PFSK-1 (cell line): ENCODE results near the gene PRDX4.

ENCODE experiments used
- FOXP2 ChIP-seq: optimal IDR thresholded peaks from 2 replicates; pipeline ENCODE3; 2011; ENCODE audit warnings: borderline replicate concordance, control low read depth, inconsistent platforms; ENCODE audit not compliant: insufficient read depth; ENCODE audit errors: extremely low read length, extremely low read depth
- POLR2AphosphoS5 ChIP-seq: IDR thresholded peaks from 2 replicates; pipeline ENCODE4 v1.6.1; 2012; ENCODE audit warnings: low read depth, mild to moderate bottlenecking, control low read depth, low read length, moderate library complexity
- REST ChIP-seq, 2 experiments: IDR thresholded peaks; 2 replicates each; pipeline versions ENCODE4 v1.6.1 to v1.8.0; 2011 to 2012; ENCODE audit warnings: low read depth in 2 of 2, low read length in 2 of 2, control low read depth in 1 of 2, inconsistent platforms in 1 of 2, mild to moderate bottlenecking in 1 of 2, moderate library complexity in 1 of 2; ENCODE audit not compliant: insufficient read depth in 1 of 2
- SIN3A ChIP-seq: IDR thresholded peaks from 2 replicates; pipeline ENCODE4 v1.6.1; 2012; ENCODE audit warnings: mild to moderate bottlenecking, low read length, moderate library complexity, borderline replicate concordance; ENCODE audit not compliant: insufficient read depth
- TAF1 ChIP-seq: IDR thresholded peaks from 2 replicates; pipeline ENCODE4 v1.6.1; 2012; ENCODE audit warnings: low read length, control low read depth, borderline replicate concordance; ENCODE audit not compliant: insufficient read depth

PRDX4 gene

GRCh38 chrX:23644744-23645143 is 22.5 kb upstream of the PRDX4 start:
- TF ChIP-seq TAF1: no peak
- TF ChIP-seq SIN3A: no peak
- no peak for TF ChIP-seq FOXP2
- TF ChIP-seq POLR2AphosphoS5: no peak
- no peak for TF ChIP-seq REST (IDR thresholded peaks at IDR 0.05; ENCODE audit: insufficient read depth in 1 of 2, low read depth in 2 of 2, low read length in 2 of 2)

- no peak for TF ChIP-seq POLR2AphosphoS5
- no peak for TF ChIP-seq REST (IDR thresholded peaks at IDR 0.05; ENCODE audit: insufficient read depth in 1 of 2, low read depth in 2 of 2, low read length in 2 of 2)
- no peak for TF ChIP-seq TAF1
- no peak for TF ChIP-seq SIN3A
- no peak for TF ChIP-seq FOXP2
Observed at GRCh38 chrX:23656091-23656490, 11.2 kb upstream of the PRDX4 start.

GRCh38 chrX:23656684-23657083 is 10.6 kb upstream of the PRDX4 start:
- TF ChIP-seq REST (IDR thresholded peaks at IDR 0.05; ENCODE audit: insufficient read depth in 1 of 2, low read depth in 2 of 2, low read length in 2 of 2) (no peak), FOXP2 (no peak), TAF1 (no peak), SIN3A (no peak), POLR2AphosphoS5 (no peak)

GRCh38 chrX:23659339-23659738 is 8.0 kb upstream of the PRDX4 start:
- no peak for TF ChIP-seq FOXP2
- no peak for TF ChIP-seq TAF1
- TF ChIP-seq REST (IDR thresholded peaks at IDR 0.05; ENCODE audit: insufficient read depth in 1 of 2, low read depth in 2 of 2, low read length in 2 of 2): no peak
- TF ChIP-seq SIN3A: no peak
- no peak for TF ChIP-seq POLR2AphosphoS5

GRCh38 chrX:23660766-23661132 is 6.5 kb upstream of the PRDX4 start:
- TF ChIP-seq TAF1 (no peak), REST (IDR thresholded peaks at IDR 0.05; ENCODE audit: insufficient read depth in 1 of 2, low read depth in 2 of 2, low read length in 2 of 2) (no peak), FOXP2 (no peak), SIN3A (no peak), POLR2AphosphoS5 (no peak)
